ENCODE measurements around the gene MBP. TPM values are rescaled to one million over a fixed set of nuclear protein-coding genes. Genes with fewer than 3 reads are reported as not detected.

Gene MBP
- polyA plus RNA-seq, 4 donors, result 18.5 to 23.3 (median 21.5) TPM

GRCh38 chr18:77116201-77117080 is 16.1 kb downstream of the MBP start:
- no peak for DNase-seq (ENCODE audit: low read depth in 4 of 4, low spot score in 2 of 4)

GRCh38 chr18:77115192-77115953 is 17.2 kb downstream of the MBP start:
- no peak for DNase-seq (ENCODE audit: low read depth in 4 of 4, low spot score in 2 of 4)

- no peak for DNase-seq (ENCODE audit: low read depth in 4 of 4, low spot score in 2 of 4)
Observed at GRCh38 chr18:77114415-77115191, 18.0 kb downstream of the MBP start.

- DNase-seq (ENCODE audit: low read depth in 4 of 4, low spot score in 2 of 4), result no peak
Observed at GRCh38 chr18:77114152-77114414, 18.5 kb downstream of the MBP start.

- no peak for DNase-seq (ENCODE audit: low read depth in 4 of 4, low spot score in 2 of 4)
Observed at GRCh38 chr18:77113361-77114151, 19.0 kb downstream of the MBP start.

- no peak for DNase-seq (ENCODE audit: low read depth in 4 of 4, low spot score in 2 of 4)
Observed at GRCh38 chr18:77112747-77113092, 19.9 kb downstream of the MBP start.

- no peak for DNase-seq (ENCODE audit: low read depth in 4 of 4, low spot score in 2 of 4)
Observed at GRCh38 chr18:77111951-77112746, 20.4 kb downstream of the MBP start.

GRCh38 chr18:77111449-77111848 is 21.1 kb downstream of the MBP start:
- DNase-seq (ENCODE audit: low read depth in 4 of 4, low spot score in 2 of 4), result no peak

GRCh38 chr18:77110936-77111335 is 21.6 kb downstream of the MBP start:
- DNase-seq (ENCODE audit: low read depth in 4 of 4, low spot score in 2 of 4), result no peak

- DNase-seq (ENCODE audit: low read depth in 4 of 4, low spot score in 2 of 4), result no peak
Observed at GRCh38 chr18:77110400-77110799, 22.2 kb downstream of the MBP start.

- no peak for DNase-seq (ENCODE audit: low read depth in 4 of 4, low spot score in 2 of 4)
Observed at GRCh38 chr18:77109648-77110019, 22.9 kb downstream of the MBP start.

GRCh38 chr18:77108821-77109647 is 23.5 kb downstream of the MBP start:
- DNase-seq (ENCODE audit: low read depth in 4 of 4, low spot score in 2 of 4), result no peak

GRCh38 chr18:77108001-77108692 is 24.4 kb downstream of the MBP start:
- peak in 2 of 4 donors; percentile 78 to 85 for DNase-seq (ENCODE audit: low read depth in 4 of 4, low spot score in 2 of 4)

- DNase-seq (ENCODE audit: low read depth in 4 of 4, low spot score in 2 of 4), result no peak
Observed at GRCh38 chr18:77107292-77107691, 25.3 kb downstream of the MBP start.

GRCh38 chr18:77106331-77106730 is 26.3 kb downstream of the MBP start:
- no peak for DNase-seq (ENCODE audit: low read depth in 4 of 4, low spot score in 2 of 4)

GRCh38 chr18:77105680-77106079 is 26.9 kb downstream of the MBP start:
- no peak for DNase-seq (ENCODE audit: low read depth in 4 of 4, low spot score in 2 of 4)

- DNase-seq (ENCODE audit: low read depth in 4 of 4, low spot score in 2 of 4), result no peak
Observed at GRCh38 chr18:77105028-77105427, 27.6 kb downstream of the MBP start.

- DNase-seq (ENCODE audit: low read depth in 4 of 4, low spot score in 2 of 4), result no peak
Observed at GRCh38 chr18:77103991-77104531, 28.5 kb downstream of the MBP start.
